GM10266 (cell line): ENCODE measurements around the gene COBLL1.

Experiments used
- DNase-seq: peaks from one replicate; pipeline ENCODE4 v3.0.0; 2012; ENCODE audit errors: extremely low spot score
- TF ChIP-seq, protein P1 (sequence below): IDR thresholded peaks from 2 replicates; pipeline ENCODE4 v1.5.1; 2012; ENCODE audit warnings: mild to moderate bottlenecking, low read depth; ENCODE audit not compliant: control insufficient read depth, insufficient read depth; ENCODE audit errors: missing control alignments

COBLL1 gene

DNA sequence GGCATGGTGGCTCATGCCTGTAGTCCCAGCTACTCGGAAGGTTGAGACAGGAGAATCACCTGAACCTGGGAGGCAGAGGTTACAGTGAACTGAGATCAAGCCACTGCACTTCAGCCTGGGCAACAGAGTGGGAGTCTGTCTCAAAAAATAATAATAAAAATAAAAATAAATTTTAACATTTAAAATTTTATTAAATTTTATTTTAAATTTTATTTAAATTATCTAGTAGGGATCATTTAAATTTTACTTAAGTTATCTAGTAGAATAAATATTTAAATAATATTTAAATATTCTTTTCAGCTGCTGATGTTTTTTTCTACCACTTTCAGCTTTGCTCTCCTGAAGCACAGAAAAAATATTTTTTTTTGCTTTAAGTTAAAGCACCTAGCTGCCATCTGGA, 10.4 kb downstream of the COBLL1 start:
- DNase-seq: no peak
- TF ChIP-seq, protein P1, sequence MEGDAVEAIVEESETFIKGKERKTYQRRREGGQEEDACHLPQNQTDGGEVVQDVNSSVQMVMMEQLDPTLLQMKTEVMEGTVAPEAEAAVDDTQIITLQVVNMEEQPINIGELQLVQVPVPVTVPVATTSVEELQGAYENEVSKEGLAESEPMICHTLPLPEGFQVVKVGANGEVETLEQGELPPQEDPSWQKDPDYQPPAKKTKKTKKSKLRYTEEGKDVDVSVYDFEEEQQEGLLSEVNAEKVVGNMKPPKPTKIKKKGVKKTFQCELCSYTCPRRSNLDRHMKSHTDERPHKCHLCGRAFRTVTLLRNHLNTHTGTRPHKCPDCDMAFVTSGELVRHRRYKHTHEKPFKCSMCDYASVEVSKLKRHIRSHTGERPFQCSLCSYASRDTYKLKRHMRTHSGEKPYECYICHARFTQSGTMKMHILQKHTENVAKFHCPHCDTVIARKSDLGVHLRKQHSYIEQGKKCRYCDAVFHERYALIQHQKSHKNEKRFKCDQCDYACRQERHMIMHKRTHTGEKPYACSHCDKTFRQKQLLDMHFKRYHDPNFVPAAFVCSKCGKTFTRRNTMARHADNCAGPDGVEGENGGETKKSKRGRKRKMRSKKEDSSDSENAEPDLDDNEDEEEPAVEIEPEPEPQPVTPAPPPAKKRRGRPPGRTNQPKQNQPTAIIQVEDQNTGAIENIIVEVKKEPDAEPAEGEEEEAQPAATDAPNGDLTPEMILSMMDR: no peak

GRCh38 chr2:164826293-164827243, 15.1 kb downstream of the COBLL1 start:
- no peak for DNase-seq
- TF ChIP-seq, protein P1: no peak

- no peak for DNase-seq
- TF ChIP-seq, protein P1: no peak
Measured at GRCh38 chr2:164824872-164825271, 16.8 kb downstream of the COBLL1 start.

DNA sequence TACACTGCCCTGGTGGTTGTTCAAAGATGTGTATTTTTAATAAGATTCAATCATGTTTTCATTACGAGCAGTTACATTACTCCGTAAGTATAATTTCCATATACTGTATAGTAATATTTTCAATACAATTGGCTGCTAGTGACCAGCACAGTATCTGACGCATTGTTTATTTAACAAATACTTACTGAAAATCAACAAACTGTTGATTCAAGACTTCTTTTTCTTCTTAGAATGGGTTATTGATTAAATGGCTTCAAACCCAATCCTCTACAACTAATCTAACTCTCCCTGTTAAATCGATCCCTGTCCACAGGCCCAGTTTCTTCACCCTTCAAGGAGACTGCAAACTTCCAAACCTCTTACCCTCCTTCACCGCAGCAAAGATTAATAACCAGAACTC, 18.5 kb downstream of the COBLL1 start:
- TF ChIP-seq, protein P1: no peak
- no peak for DNase-seq

GRCh38 chr2:164821338-164821737, 20.3 kb downstream of the COBLL1 start:
- TF ChIP-seq, protein P1: no peak
- no peak for DNase-seq

GRCh38 chr2:164818149-164819136, 23.2 kb downstream of the COBLL1 start:
- DNase-seq: no peak
- TF ChIP-seq, protein P1: no peak
